Activated T-helper 9 cell treated with anti-CD3 and anti-CD28 coated beads, Interleukin-2, amount 50 U/mL, for 16 hours (primary cell): ENCODE results near the gene CDKN2B-AS1.

Experiments
- DNase-seq: peaks from one replicate; pipeline ENCODE4 v3.0.0-alpha.2; 2020; ENCODE audit warnings: low read depth

CDKN2B-AS1 gene

DNA sequence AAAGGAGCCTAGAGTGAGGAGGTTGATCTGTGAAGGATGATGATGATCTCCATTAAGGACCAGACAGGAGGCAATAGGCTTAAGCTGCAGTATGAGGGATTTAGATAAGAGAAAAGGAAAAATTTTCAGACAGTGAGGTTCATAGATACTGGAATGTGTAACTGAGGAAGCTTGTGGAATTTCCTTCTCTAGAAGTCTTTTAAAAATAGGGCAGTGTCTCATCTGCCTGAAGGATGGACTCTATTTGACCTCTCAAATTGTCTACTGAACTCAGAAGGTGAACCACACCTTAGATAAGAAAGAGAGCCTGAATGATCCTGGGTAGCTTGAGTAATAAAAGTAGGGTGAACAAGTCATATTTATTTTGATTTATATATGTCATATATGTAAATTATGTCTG lies 162.7 kb downstream of the CDKN2B-AS1 start:
- DNase-seq: no peak

DNA sequence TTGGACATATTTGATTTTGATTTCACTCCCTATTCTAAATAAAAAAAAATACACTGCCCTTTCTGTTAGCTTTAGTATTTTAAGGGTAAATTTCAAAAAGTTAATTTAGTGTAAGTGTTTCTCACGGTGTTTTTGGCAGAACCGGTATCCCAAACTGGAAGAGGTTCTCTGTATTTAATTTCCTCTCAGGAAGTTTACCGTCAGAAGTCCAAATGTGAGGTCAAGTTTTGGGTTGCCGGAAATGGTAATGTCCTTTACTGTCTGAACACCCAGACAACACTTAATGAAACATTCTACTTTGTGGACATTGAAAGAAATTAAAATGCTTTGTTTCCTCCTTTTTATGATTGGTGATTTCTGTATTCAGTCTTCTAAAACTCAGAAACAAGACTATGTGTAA lies 163.2 kb downstream of the CDKN2B-AS1 start:
- no peak for DNase-seq

DNA sequence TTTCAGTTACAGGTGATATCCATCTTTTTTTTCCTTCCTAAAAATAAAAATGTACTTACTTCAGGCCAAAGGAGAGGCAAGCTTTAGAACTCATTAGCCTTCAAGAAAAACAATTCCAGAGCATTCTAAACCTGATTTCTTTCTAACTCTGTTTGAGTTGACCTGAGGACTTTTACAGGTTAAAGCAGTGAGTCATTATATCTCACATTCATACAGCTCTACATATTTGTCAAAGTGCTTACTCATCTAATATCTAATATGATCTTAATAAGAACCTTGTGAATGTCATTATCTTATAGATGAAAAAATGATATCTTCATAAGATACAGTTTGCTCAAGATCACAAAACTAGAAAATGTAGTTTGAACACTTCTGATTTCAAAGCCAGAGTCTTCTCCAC lies 163.7 kb downstream of the CDKN2B-AS1 start:
- DNase-seq: no peak

DNA sequence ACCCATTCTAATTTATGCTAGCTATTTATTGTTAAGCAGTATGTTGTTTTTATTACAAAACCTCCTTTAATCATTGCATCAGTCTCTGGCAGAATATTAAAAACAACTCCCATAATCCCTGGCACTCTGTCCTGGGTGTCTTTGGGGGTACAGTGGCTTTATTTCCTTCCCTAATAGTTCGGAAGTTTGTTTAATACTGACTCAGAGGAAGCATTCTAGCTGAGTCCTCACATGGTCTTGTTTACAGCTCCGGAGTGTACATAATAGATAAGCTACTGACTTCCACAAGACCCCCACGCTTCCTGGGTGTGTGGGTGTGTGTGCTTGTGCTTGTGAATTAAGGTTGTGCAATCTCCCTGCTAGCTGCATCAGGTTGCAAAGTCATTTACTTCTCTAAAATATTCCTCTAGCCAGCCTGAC lies 164.3 kb downstream of the CDKN2B-AS1 start:
- no peak for DNase-seq

DNA sequence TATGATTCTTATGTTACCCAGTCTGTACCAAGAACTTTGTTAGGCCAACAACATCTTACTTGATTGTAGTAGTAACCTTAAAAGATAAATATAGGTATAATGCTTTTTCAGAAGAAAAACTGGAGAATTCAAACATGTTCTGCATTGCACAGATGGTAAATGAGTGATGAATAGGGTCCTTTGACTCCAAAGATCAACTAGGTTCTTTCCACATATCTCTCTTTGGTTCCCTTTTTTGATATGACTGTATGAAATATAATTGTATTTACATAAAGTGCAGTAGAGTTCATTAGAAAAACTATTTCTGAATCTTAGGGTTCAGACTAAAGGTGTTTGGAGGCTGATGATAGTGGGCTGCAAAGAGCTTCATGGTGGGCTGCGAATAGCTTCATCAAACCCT lies 165.0 kb downstream of the CDKN2B-AS1 start:
- DNase-seq: no peak

DNA sequence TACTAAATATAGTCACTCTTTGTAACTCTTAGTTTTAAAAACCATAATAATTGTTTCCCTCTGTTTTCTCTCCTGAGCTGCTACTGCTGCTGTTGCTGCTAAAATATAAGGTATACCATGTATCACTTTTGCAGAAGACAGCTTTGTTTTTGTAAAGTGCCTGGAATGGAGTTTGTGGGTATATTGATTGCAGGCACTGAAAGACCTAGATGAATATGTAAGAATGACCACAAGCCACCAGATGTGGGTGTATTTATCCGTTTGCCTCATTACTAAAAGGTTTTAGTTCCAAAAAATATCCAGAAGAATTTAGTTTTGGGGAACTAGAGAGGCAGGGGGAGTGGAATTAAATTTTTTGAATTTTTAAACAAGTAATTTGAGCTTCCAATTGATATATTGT lies 165.6 kb downstream of the CDKN2B-AS1 start:
- no peak for DNase-seq

DNA sequence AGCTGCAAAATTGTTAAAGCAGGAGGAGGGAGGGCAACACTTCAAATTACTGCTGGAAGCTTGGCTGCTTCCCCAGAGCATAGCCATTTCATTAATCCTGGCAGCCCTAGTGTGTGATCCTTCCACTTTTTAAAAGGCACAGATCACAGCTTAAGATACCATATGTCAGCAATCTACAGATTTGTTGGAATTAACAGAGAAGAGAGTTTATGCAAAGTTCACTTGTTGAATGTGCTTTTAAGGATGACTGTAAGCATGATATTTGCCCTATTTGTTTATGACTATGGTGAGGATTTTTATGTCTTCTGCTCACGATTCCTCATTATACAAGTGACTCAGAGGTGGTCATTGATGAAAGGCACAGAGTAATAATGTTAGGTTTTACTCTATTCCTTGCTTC lies 170.6 kb downstream of the CDKN2B-AS1 start:
- no peak for DNase-seq

DNA sequence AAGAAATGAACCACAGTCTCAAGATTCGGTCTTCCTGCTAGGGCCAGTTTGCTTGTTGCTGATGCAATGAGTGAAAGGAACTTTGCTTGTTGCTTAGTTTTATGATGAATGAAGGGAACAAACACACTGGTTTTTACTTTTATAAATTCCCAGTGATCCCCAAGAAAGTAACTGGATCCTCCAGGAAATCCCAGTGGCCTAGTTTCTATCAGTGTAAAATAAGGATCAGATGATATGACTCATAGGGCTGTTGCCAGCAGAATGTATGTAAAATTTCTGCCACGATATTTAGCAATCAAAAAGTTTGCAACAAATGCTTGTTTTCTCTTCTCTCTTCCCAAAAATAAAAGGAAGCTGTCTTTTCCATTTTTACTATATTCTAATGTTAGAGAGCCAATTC lies 174.7 kb downstream of the CDKN2B-AS1 start:
- DNase-seq: no peak

DNA sequence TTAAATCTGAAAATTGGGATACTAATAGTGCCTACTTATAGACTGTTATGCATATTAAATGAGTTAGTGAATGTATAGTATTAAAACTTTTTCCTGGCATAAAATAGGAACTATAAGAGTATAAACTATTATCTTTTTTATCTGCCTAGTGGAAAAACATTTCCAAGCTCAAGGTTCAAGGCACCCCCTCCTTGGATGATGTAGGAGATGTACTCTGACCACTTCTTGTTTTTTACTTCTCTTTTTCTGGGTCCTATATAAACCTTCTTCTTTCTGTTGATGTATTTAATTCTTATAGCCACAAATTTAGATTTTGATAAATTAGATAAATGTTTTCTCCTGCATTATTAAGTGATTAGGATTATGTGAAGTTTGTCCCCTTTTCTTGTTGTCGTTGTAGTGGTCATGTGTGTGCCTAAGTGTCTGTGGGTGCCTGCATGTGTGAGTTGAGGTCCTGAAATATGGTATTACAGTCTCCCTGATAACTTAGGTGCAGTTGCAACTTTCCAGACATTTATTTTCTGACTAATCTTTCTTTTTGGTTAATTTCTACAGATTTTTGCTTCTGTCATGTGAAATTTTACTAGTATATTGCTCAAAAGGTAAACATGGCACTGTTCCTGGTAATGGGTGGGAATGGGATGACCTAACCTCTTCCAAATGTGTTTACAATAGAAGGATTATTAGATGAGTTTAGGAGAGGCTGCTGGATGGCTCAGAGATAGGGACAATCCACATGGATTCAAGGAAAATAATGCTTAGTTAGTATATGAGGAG lies 175.3 kb downstream of the CDKN2B-AS1 start:
- no peak for DNase-seq
